Endodermal cell (in vitro differentiated cells): Measurements from ENCODE around the gene C14orf93. TPM values are rescaled to one million over a fixed set of nuclear protein-coding genes. Genes with fewer than 3 reads are reported as not detected.
A peak's percentile ranks its signal among the peaks of the same experiment; 100 is the strongest.

Experiments used
- DNase-seq: peaks from one replicate; pipeline ENCODE4 v3.0.0-alpha.2; 2017
- H3K27ac ChIP-seq: 2 replicates; pipeline ENCODE4 v1.5.1; 2013; ENCODE audit warnings: mild to moderate bottlenecking, low read depth, low read length, moderate library complexity
- H3K27me3 ChIP-seq: 2 replicates; pipeline ENCODE4 v1.6.1; 2013; ENCODE audit warnings: mild to moderate bottlenecking, low read length, moderate library complexity; ENCODE audit not compliant: insufficient read depth, control insufficient read depth, poor library complexity, severe bottlenecking
- H3K36me3 ChIP-seq: 2 replicates; pipeline ENCODE4 v1.7.0; 2013; ENCODE audit warnings: mild to moderate bottlenecking, low read length, moderate library complexity; ENCODE audit not compliant: control insufficient read depth, insufficient read depth
- H3K4me1 ChIP-seq: one replicate; pipeline ENCODE4 v1.7.0; 2013; ENCODE audit warnings: low read length; ENCODE audit not compliant: control insufficient read depth, insufficient read depth
- H3K4me3 ChIP-seq: 2 replicates; pipeline ENCODE4 v1.5.1; 2013; ENCODE audit warnings: mild to moderate bottlenecking, low read length, moderate library complexity
- H3K9ac ChIP-seq: 2 replicates; pipeline ENCODE4 v1.6.1; 2013; ENCODE audit warnings: mild to moderate bottlenecking, low read length, moderate library complexity; ENCODE audit not compliant: poor library complexity, severe bottlenecking; ENCODE audit errors: extremely low read depth
- H3K9me3 ChIP-seq: 2 replicates; pipeline ENCODE4 v1.6.1; 2013; ENCODE audit warnings: mild to moderate bottlenecking, low read length, moderate library complexity; ENCODE audit not compliant: control insufficient read depth
- H3K27ac Mint-ChIP-seq: 2 replicates; pipeline ENCODE4 v1.8.0; 2020; ENCODE audit warnings: mixed read lengths
- H3K27me3 Mint-ChIP-seq: 2 replicates; pipeline ENCODE4 v1.8.0; 2021; ENCODE audit warnings: mild to moderate bottlenecking, mixed read lengths; ENCODE audit not compliant: insufficient read depth
- H3K36me3 Mint-ChIP-seq: 2 replicates; pipeline ENCODE4 v1.8.0; 2020; ENCODE audit warnings: low read depth, mixed read lengths
- H3K4me1 Mint-ChIP-seq: 2 replicates; pipeline ENCODE4 v1.8.0; 2020; ENCODE audit warnings: mixed read lengths
- H3K4me3 Mint-ChIP-seq: 2 replicates; pipeline ENCODE4 v1.8.0; 2020; ENCODE audit warnings: mild to moderate bottlenecking, moderate library complexity, mixed read lengths
- H3K9me3 Mint-ChIP-seq: 2 replicates; pipeline ENCODE4 v1.8.0; 2020; ENCODE audit warnings: mild to moderate bottlenecking, mixed read lengths
- WGBS, 2 experiments: methylation state at CpG; one replicate each; pipeline versions ENCODE4 v1.1.5 to v1.1.7; 2013; ENCODE audit warnings: missing lambda C conversion rate in 2 of 2, mixed read lengths in 1 of 2; ENCODE audit not compliant: insufficient coverage in 1 of 2, insufficient read length in 1 of 2; 5-methylcytosine and 5-hydroxymethylcytosine counted together
- total RNA-seq, 2 donors: library from RNA; stranded (reverse); fragmentation: NEBNext Ultra II Directional in 1 of 2; extraction: Animal tissue kit (Norgen Biotek cat#: 25700) in 1 of 2; gene quantifications; 2 replicates in 1 of 2; 3 replicates in 1 of 2; pipeline ENCODE4 v1.2.1, GENCODE V29; 2021
- TF ChIP-seq, protein P1 (sequence below): fragments of 200-600 bp; sonication (generic); conservative IDR thresholded peaks from 2 replicates; pipeline ENCODE4 v1.5.0; 2021; ENCODE audit warnings: antibody characterized with exemption, mild to moderate bottlenecking

The C14orf93 gene
- total RNA-seq, 2 donors from 2014 or later: 7.0 to 9.4 TPM

DNA sequence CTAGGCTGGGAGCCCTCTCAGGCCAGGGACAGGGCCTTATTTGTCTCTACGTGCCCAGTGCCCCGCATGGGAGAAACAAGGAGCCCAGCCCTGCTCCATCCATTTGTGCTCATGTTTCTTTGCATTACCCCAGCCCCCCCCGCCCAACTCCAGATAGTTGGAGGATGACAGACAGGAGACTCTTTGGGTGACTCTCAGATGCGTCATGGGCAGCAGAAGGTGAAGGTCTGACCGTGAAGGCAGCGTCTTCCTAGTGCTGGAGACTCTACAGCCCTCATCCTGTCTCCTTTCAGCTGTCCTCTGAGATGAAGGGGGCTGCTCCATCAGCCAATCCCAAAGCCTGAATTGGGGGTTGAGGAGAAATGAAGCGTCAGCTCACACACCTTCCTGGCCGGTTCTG, 31.8 kb upstream of the C14orf93 start:
- H3K9me3 ChIP-seq: no peaks in the 10 kb centered on the region
- TF ChIP-seq, protein P1, sequence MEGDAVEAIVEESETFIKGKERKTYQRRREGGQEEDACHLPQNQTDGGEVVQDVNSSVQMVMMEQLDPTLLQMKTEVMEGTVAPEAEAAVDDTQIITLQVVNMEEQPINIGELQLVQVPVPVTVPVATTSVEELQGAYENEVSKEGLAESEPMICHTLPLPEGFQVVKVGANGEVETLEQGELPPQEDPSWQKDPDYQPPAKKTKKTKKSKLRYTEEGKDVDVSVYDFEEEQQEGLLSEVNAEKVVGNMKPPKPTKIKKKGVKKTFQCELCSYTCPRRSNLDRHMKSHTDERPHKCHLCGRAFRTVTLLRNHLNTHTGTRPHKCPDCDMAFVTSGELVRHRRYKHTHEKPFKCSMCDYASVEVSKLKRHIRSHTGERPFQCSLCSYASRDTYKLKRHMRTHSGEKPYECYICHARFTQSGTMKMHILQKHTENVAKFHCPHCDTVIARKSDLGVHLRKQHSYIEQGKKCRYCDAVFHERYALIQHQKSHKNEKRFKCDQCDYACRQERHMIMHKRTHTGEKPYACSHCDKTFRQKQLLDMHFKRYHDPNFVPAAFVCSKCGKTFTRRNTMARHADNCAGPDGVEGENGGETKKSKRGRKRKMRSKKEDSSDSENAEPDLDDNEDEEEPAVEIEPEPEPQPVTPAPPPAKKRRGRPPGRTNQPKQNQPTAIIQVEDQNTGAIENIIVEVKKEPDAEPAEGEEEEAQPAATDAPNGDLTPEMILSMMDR: no peak
- no peak overlapping the region for H3K27ac ChIP-seq
- H3K4me3 Mint-ChIP-seq: no peak overlapping the region
- no peak overlapping the region for H3K9ac ChIP-seq
- no peak for DNase-seq
- H3K36me3 ChIP-seq: no peaks in the 10 kb centered on the region
- WGBS, 2 experiments: 92 to 96% methylated on average over 4 to 8 of the region's 8 CpGs
- no peaks in the 10 kb centered on the region for H3K27me3 ChIP-seq
- no peak overlapping the region for H3K27ac Mint-ChIP-seq
- H3K4me1 Mint-ChIP-seq: peaks cover 31% of the 10 kb centered on the region
- H3K4me1 ChIP-seq: peaks cover 19% of the 10 kb centered on the region
- H3K9me3 Mint-ChIP-seq: no peaks in the 10 kb centered on the region
- H3K27me3 Mint-ChIP-seq: no peaks in the 10 kb centered on the region
- H3K4me3 ChIP-seq: no peak overlapping the region
- no peaks in the 10 kb centered on the region for H3K36me3 Mint-ChIP-seq

DNA sequence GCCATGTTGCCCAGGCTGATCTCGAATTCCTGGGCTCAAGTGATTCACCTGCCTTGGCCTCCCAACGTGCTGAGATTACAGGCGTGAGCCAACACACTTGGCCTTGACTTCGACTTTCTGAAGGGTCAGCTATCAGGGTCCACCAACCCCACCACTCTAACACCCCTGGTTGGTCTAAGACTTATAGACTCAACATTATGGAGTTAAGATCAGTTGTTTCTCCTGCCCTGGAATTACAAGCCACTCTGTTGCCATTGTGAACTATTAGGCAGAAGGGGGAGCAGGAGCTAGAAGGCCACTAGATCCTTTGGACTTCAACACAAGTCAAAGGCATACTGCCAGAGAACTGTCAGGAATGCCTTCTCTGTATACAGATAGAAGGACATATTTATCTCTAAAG, 30.2 kb upstream of the C14orf93 start:
- H3K9me3 Mint-ChIP-seq: no peaks in the 10 kb centered on the region
- H3K4me3 Mint-ChIP-seq: no peak overlapping the region
- no peak overlapping the region for H3K27ac Mint-ChIP-seq
- Histone ChIP-seq H3K27ac (no peak overlapping the region), H3K36me3 (no peaks in the 10 kb centered on the region), H3K27me3 (no peaks in the 10 kb centered on the region), H3K4me3 (no peak overlapping the region), H3K9me3 (no peaks in the 10 kb centered on the region), H3K4me1 (peaks cover 10% of the 10 kb centered on the region), H3K9ac (no peak overlapping the region)
- peaks cover 21% of the 10 kb centered on the region for H3K4me1 Mint-ChIP-seq
- H3K36me3 Mint-ChIP-seq: no peaks in the 10 kb centered on the region
- 87 to 97% methylated on average over 4 of the region's 4 CpGs for WGBS, 2 experiments
- TF ChIP-seq, protein P1: no peak
- DNase-seq: no peak
- H3K27me3 Mint-ChIP-seq: no peaks in the 10 kb centered on the region

DNA sequence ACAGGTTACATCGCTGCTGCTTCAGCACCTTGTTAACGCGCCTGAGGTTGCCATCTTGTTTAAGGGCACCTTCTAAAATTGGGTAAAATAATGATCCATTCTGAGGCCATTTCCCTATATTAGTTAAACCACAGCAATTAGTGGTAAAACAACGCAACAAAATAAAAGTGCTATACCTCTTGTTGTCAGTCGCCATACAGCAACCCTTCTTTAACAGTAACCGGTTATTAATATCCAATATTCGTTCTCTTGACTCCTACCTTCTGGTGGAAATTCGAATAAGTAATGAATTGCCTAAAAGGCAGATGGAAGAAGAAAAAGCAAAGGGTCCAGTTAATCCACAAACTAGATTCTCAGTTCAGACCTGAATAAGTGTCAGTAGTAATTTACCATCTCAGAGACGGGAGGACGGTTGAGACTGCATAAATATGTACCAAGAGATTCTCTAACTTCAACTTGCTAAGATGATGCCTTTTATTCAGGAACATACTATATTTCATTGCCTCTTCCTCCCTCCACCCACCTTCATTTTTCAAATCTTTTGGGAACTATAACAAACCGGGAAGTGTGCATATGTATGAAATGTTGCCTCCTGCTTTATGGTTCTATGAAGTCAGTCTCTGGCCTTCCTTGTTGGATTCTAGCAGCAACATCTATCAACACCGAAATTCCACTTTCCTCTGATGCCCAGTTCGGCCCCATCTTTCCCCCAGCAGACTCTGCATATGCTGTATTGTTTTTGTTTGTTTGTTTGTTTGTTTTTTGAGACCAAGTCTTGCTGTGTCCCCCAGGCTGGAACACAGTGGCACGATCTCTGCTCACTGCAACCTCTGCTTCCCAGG, 25.6 kb upstream of the C14orf93 start:
- peak; percentile 32 for DNase-seq
- TF ChIP-seq, protein P1: no peak

More for the DNA sequence above, 25.6 kb upstream of the C14orf93 start:
- Histone ChIP-seq H3K4me1 (no peaks in the 10 kb centered on the region), H3K9me3 (peaks cover 4% of the 10 kb centered on the region), H3K36me3 (peaks cover 28% of the 10 kb centered on the region), H3K9ac (peak overlapping the region; percentile 98), H3K27me3 (no peaks in the 10 kb centered on the region), H3K4me3 (peak overlapping the region; percentile 97), H3K27ac (peak overlapping the region; percentile 95)
- H3K27me3 Mint-ChIP-seq: no peaks in the 10 kb centered on the region
- H3K27ac Mint-ChIP-seq: peak overlapping the region; percentile 98
- H3K4me1 Mint-ChIP-seq: peaks cover 18% of the 10 kb centered on the region
- 69 to 70% methylated on average over 10 to 13 of the region's 14 CpGs for WGBS, 2 experiments
- H3K36me3 Mint-ChIP-seq: peaks cover 29% of the 10 kb centered on the region
- peak overlapping the region; percentile 88 for H3K4me3 Mint-ChIP-seq
- H3K9me3 Mint-ChIP-seq: no peaks in the 10 kb centered on the region
